Suprapubic skin (tissue), 4 donors: ENCODE data around the gene RBPMS2.

Experiments used
- EP300 ChIP-seq: sonication (generic); formaldehyde crosslinking; IDR thresholded peaks from one replicate; pipeline ENCODE4 v1.6.1; 2017; ENCODE audit warnings: antibody characterized with exemption
- POLR2AphosphoS5 ChIP-seq, 3 donors: sonication (generic); formaldehyde crosslinking; IDR thresholded peaks; one replicate each; pipeline ENCODE4 v1.6.1; 2017; ENCODE audit warnings: antibody characterized with exemption in 3 of 3
- TF ChIP-seq, protein P1 (sequence below), 2 donors: fragments of 200-600 bp in 1 of 2; fragments of 450-650 bp in 1 of 2; sonication (generic) in 1 of 2; IDR thresholded peaks; one replicate each; pipeline ENCODE4 v1.5.1; 2016 to 2019; ENCODE audit warnings: antibody characterized with exemption in 2 of 2, mild to moderate bottlenecking in 1 of 2, moderate library complexity in 1 of 2

DNA sequence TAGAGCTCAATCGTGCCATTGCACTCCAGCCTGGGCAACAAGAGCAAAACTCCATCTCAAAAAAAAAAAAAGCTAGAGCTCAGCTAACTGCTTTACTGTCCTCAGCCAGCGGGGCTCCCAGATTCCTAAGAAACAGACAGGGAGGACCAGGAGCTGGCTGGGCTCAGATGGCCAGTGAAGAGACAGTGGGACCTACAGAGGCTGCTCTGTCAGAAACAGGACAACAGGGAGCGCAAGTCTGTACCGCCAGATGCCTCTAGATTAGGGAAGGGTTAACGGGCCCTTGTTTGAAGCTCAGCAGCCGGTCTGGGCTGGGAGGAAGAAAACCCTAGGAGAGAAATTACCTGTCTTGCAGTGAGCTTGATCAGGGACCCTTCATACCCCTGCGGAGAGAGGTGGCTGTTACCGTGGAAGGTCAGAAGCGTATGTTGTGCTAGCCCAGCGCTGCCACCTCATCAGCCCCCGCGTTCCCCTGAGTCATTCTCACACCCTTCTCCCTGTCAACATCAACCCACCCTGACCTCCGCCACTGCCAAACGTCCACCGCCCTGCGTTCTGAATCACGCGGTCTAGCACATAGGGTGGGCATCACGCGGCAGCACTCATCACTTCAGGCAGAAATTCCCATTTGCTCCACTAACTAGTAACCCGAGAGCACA is 25.3 kb downstream of the RBPMS2 start:
- TF ChIP-seq, protein P1, sequence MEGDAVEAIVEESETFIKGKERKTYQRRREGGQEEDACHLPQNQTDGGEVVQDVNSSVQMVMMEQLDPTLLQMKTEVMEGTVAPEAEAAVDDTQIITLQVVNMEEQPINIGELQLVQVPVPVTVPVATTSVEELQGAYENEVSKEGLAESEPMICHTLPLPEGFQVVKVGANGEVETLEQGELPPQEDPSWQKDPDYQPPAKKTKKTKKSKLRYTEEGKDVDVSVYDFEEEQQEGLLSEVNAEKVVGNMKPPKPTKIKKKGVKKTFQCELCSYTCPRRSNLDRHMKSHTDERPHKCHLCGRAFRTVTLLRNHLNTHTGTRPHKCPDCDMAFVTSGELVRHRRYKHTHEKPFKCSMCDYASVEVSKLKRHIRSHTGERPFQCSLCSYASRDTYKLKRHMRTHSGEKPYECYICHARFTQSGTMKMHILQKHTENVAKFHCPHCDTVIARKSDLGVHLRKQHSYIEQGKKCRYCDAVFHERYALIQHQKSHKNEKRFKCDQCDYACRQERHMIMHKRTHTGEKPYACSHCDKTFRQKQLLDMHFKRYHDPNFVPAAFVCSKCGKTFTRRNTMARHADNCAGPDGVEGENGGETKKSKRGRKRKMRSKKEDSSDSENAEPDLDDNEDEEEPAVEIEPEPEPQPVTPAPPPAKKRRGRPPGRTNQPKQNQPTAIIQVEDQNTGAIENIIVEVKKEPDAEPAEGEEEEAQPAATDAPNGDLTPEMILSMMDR (IDR thresholded peaks at IDR 0.05): no peak
- TF ChIP-seq EP300: no peak
- no peak for TF ChIP-seq POLR2AphosphoS5 (IDR thresholded peaks at IDR 0.05)
